GM12873 (cell line): ENCODE data around the gene CDC14A.

Source experiments
- CTCF ChIP-seq: IDR thresholded peaks from 2 replicates; pipeline ENCODE4 v1.5.1; 2012; ENCODE audit warnings: low read depth, mild to moderate bottlenecking, moderate library complexity, low read length, control low read depth; ENCODE audit not compliant: insufficient read depth; ENCODE audit errors: missing control alignments

The CDC14A gene

GRCh38 chr1:100552031-100552430, 199.7 kb downstream of the CDC14A start:
- TF ChIP-seq CTCF: no peak

- no peak for TF ChIP-seq CTCF
Observed at GRCh38 chr1:100552922-100553321, 200.6 kb downstream of the CDC14A start.

GRCh38 chr1:100556181-100556580, 203.9 kb downstream of the CDC14A start:
- TF ChIP-seq CTCF: no peak

- no peak for TF ChIP-seq CTCF
Observed at GRCh38 chr1:100556925-100557605, 204.8 kb downstream of the CDC14A start.

- TF ChIP-seq CTCF: no peak
Observed at GRCh38 chr1:100557606-100557953, 205.3 kb downstream of the CDC14A start.

GRCh38 chr1:100565533-100565932, 213.2 kb downstream of the CDC14A start:
- TF ChIP-seq CTCF: no peak

GRCh38 chr1:100565937-100566699, 213.8 kb downstream of the CDC14A start:
- TF ChIP-seq CTCF: no peak
